GM18508 (cell line): Measurements from ENCODE around the gene TPP1.

Source experiments
- ATAC-seq: cut with Tn5 transposase; IDR thresholded peaks from one replicate; pipeline ENCODE4 v1.9.1; 2021; ENCODE audit warnings: moderate number of reproducible peaks; ENCODE audit not compliant: insufficient read depth, unreplicated experiment

Gene TPP1

GRCh38 chr11:6568191-6568918, 50.9 kb downstream of the TPP1 start:
- ATAC-seq = no peak

GRCh38 chr11:6567371-6567745, 51.9 kb downstream of the TPP1 start:
- ATAC-seq = no peak

- ATAC-seq = no peak
Observed at GRCh38 chr11:6566704-6567370, 52.4 kb downstream of the TPP1 start.

- no peak for ATAC-seq
Observed at GRCh38 chr11:6565988-6566703, 53.1 kb downstream of the TPP1 start.

- ATAC-seq = no peak
Observed at GRCh38 chr11:6565325-6565724, 53.9 kb downstream of the TPP1 start.

GRCh38 chr11:6563667-6564066, 55.6 kb downstream of the TPP1 start:
- ATAC-seq = no peak

- no peak for ATAC-seq
Observed at GRCh38 chr11:6563121-6563619, 56.1 kb downstream of the TPP1 start.
